Liver (tissue), 3 donors: ENCODE data around the gene SETD1A.

Experiments used
- CTCF ChIP-seq: fragments of 150-350 bp; IDR thresholded peaks from 2 replicates; pipeline ENCODE4 v1.5.1; 2017; ENCODE audit warnings: improper control_type of control experiment, low read depth, low read length; ENCODE audit not compliant: missing input control
- HNF4A ChIP-seq, 2 donors: conservative IDR thresholded peaks; 2 replicates each; pipeline ENCODE4 v1.6.1; 2016; ENCODE audit warnings: antibody characterized with exemption in 2 of 2, mild to moderate bottlenecking in 2 of 2
- donor health status: healthy.
- donor health status: healthy.

GRCh38 chr16:30946671-30947540 lies 10.6 kb upstream of the SETD1A start:
- TF ChIP-seq CTCF: no peak
- TF ChIP-seq HNF4A (conservative IDR thresholded peaks at IDR 0.05): no peak
